ENCODE data around the gene OSBPL1A. TPM values are rescaled to one million over a fixed set of nuclear protein-coding genes. Genes with fewer than 3 reads are reported as not detected.

The OSBPL1A gene
- total and polyA plus RNA-seq, 2 experiments from 2014 or later: 24.6 to 31.3 TPM

DNA sequence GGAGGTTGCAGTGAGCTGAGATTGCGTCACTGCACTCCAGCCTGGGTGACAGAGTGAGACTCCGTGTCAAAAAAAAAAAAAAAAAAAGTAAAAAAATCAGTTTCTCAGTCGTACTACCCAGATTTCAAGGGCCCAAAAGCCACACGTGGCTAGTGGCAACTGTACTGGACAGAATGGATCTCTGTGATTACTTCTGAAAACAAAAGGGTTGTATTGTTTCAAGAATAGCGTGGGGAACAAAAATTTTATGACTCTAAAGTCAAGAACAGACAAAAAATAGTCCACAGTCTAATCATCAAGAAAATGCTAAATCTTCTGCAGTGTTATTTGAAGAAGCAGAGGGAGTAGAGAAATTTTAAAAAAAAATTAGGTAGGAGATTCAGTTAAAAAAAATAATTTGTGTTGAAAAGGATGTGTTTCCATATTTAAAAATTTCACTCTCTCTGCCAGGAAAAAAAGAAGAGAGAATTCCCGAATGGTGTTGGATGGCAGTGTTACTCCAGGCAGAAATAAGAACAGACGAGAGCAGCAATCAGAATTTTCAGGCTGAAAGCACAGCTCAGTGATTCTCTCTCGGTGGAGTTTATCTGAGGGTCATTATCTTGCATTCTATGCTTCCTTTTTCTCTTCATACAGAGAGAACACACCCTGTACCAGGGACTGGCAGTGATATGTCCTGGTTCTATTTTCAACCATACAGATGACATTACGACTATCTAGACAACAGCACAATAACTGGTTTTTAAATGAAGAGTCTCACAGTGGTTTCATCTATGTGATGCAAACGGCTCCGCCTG lies 196.9 kb downstream of the OSBPL1A start:
- H3K9me3 ChIP-seq (ENCODE audit: low read depth): no peaks in the 10 kb centered on the region
- no peak overlapping the region for H3K27ac ChIP-seq
- H4K20me1 ChIP-seq (ENCODE audit: insufficient read depth, poor library complexity, severe bottlenecking): no peaks in the 10 kb centered on the region
- no peaks in the 10 kb centered on the region for H3K9me2 ChIP-seq (replicated peaks; ENCODE audit: insufficient read depth)
- no peaks in the 10 kb centered on the region for H3K36me3 ChIP-seq (replicated peaks; ENCODE audit: insufficient read depth, low read depth)
- H3K79me2 ChIP-seq: no peaks in the 10 kb centered on the region
- no peak overlapping the region for H2AFZ ChIP-seq
- no peaks in the 10 kb centered on the region for H3K4me1 ChIP-seq (ENCODE audit: insufficient read depth)
- H3K27me3 ChIP-seq: no peaks in the 10 kb centered on the region
- no peak for TF ChIP-seq EZH2 (IDR thresholded peaks at IDR 0.05; ENCODE audit: borderline replicate concordance)
- TF ChIP-seq, protein P1, sequence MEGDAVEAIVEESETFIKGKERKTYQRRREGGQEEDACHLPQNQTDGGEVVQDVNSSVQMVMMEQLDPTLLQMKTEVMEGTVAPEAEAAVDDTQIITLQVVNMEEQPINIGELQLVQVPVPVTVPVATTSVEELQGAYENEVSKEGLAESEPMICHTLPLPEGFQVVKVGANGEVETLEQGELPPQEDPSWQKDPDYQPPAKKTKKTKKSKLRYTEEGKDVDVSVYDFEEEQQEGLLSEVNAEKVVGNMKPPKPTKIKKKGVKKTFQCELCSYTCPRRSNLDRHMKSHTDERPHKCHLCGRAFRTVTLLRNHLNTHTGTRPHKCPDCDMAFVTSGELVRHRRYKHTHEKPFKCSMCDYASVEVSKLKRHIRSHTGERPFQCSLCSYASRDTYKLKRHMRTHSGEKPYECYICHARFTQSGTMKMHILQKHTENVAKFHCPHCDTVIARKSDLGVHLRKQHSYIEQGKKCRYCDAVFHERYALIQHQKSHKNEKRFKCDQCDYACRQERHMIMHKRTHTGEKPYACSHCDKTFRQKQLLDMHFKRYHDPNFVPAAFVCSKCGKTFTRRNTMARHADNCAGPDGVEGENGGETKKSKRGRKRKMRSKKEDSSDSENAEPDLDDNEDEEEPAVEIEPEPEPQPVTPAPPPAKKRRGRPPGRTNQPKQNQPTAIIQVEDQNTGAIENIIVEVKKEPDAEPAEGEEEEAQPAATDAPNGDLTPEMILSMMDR (IDR thresholded peaks at IDR 0.05; ENCODE audit: poor library complexity): no peak
- TF ChIP-seq EZH2phosphoT487 (IDR thresholded peaks at IDR 0.05; ENCODE audit: low read depth, severe bottlenecking, unreplicated experiment): no peak
- 83% methylated on average over 10 of the region's 11 CpGs for WGBS (ENCODE audit: low lambda C conversion rate, missing lambda C conversion rate)
- no peak for DNase-seq (ENCODE audit: low spot score)
- no peak overlapping the region for H3K4me3 ChIP-seq
- H3K4me2 ChIP-seq: no peak overlapping the region

DNA sequence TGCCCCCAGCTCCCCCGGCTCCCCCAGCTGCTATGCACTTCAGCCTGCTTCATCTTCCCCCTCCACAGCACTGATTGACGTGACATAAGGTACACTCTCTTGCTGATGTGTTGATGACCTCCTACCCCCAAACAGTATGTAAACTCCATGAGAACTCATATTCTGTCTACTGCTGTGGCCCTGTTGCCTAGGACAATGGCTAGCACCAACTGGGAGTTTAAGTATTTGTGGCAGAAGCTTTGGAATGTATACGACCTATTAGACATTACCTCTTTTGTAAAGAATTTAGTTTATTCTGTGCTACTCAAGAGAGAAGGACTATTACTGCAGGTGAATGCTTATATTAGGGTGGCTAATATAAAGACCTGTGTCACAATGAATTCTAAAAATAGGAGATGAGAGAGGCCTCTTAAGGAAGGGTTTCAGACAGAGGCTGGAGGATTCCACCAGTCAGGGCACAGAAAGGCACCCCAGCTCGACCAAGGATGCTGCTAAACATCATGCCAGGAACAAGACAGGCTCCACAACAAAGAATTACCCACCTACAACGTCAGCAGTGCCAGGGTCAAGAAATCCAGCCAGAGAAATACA lies 198.2 kb downstream of the OSBPL1A start:
- Histone ChIP-seq H3K9me3 (ENCODE audit: low read depth) (no peaks in the 10 kb centered on the region), H3K4me1 (ENCODE audit: insufficient read depth) (no peaks in the 10 kb centered on the region)
- WGBS (ENCODE audit: low lambda C conversion rate, missing lambda C conversion rate): 79% methylated on average over 4 of the region's 5 CpGs

DNA sequence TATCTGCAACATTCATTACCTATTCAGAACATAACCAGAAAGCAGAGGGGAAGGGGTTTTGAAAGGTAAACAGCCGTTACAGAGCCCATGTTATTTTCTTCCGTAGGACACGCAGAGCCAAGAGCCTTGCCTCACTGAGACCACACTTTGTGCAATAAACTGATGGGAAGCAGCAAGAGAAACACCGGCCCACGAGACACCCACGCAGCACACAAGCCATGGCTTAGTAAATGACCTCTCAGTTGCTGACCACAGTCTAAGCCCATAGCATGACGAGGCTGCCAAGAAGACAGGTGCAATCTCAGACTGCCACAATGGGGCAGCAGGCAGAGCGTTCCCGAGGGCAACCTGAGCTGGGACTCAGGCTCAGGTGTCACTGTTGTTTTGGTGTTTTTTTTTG lies 199.2 kb downstream of the OSBPL1A start:
- 90% methylated on average over 9 of the region's 9 CpGs for WGBS (ENCODE audit: low lambda C conversion rate, missing lambda C conversion rate)
- DNase-seq (ENCODE audit: low spot score): no peak
- Histone ChIP-seq H3K4me2 (no peak overlapping the region), H3K27me3 (no peaks in the 10 kb centered on the region), H4K20me1 (ENCODE audit: insufficient read depth, poor library complexity, severe bottlenecking) (no peaks in the 10 kb centered on the region), H3K79me2 (no peaks in the 10 kb centered on the region), H3K9me2 (replicated peaks; ENCODE audit: insufficient read depth) (no peaks in the 10 kb centered on the region), H3K36me3 (replicated peaks; ENCODE audit: insufficient read depth, low read depth) (no peaks in the 10 kb centered on the region), H2AFZ (no peak overlapping the region), H3K9me3 (ENCODE audit: low read depth) (no peaks in the 10 kb centered on the region), H3K4me1 (ENCODE audit: insufficient read depth) (no peaks in the 10 kb centered on the region), H3K4me3 (no peak overlapping the region), H3K27ac (no peak overlapping the region)
- TF ChIP-seq EZH2 (IDR thresholded peaks at IDR 0.05; ENCODE audit: borderline replicate concordance) (no peak), EZH2phosphoT487 (IDR thresholded peaks at IDR 0.05; ENCODE audit: low read depth, severe bottlenecking, unreplicated experiment) (no peak)
- TF ChIP-seq, protein P1 (IDR thresholded peaks at IDR 0.05; ENCODE audit: poor library complexity): no peak

More for the DNA sequence above, 198.2 kb downstream of the OSBPL1A start:
- Histone ChIP-seq H3K79me2 (no peaks in the 10 kb centered on the region), H3K27ac (no peak overlapping the region), H3K4me3 (no peak overlapping the region), H4K20me1 (ENCODE audit: insufficient read depth, poor library complexity, severe bottlenecking) (no peaks in the 10 kb centered on the region), H3K4me2 (no peak overlapping the region), H3K36me3 (replicated peaks; ENCODE audit: insufficient read depth, low read depth) (no peaks in the 10 kb centered on the region), H2AFZ (no peak overlapping the region), H3K27me3 (no peaks in the 10 kb centered on the region), H3K9me2 (replicated peaks; ENCODE audit: insufficient read depth) (no peaks in the 10 kb centered on the region)
- no peak for DNase-seq (ENCODE audit: low spot score)
- TF ChIP-seq EZH2phosphoT487 (IDR thresholded peaks at IDR 0.05; ENCODE audit: low read depth, severe bottlenecking, unreplicated experiment): no peak

DNA sequence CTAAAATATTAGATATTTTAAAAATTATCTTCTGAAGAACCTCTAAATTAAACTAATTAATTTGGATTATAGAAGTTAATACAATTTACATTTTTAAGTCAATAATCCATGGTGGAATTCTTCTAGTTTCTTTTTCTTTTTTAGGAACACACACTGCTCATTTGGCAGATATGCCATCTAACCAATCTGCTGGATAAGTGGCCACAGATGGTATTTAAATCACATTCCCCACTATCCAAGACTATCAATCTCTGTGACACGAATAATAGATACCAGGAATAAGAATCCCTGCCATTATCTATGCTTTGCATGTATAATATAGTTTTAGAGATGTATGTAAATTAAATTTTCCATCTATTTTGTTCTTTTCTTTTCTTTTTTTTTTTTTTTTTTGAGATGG lies 200.2 kb downstream of the OSBPL1A start:
- Histone ChIP-seq H3K4me1 (ENCODE audit: insufficient read depth) (no peaks in the 10 kb centered on the region), H3K27ac (no peak overlapping the region), H3K9me3 (ENCODE audit: low read depth) (no peaks in the 10 kb centered on the region), H3K4me3 (no peak overlapping the region), H2AFZ (no peak overlapping the region), H3K36me3 (replicated peaks; ENCODE audit: insufficient read depth, low read depth) (no peaks in the 10 kb centered on the region), H3K9me2 (replicated peaks; ENCODE audit: insufficient read depth) (no peaks in the 10 kb centered on the region), H3K27me3 (no peaks in the 10 kb centered on the region), H3K4me2 (no peak overlapping the region), H4K20me1 (ENCODE audit: insufficient read depth, poor library complexity, severe bottlenecking) (no peaks in the 10 kb centered on the region), H3K79me2 (no peaks in the 10 kb centered on the region)
- no peak for DNase-seq (ENCODE audit: low spot score)
- 95% methylated on average over 1 of the region's 1 CpG for WGBS (ENCODE audit: low lambda C conversion rate, missing lambda C conversion rate)
- TF ChIP-seq EZH2 (IDR thresholded peaks at IDR 0.05; ENCODE audit: borderline replicate concordance) (no peak), EZH2phosphoT487 (IDR thresholded peaks at IDR 0.05; ENCODE audit: low read depth, severe bottlenecking, unreplicated experiment) (no peak)
- TF ChIP-seq, protein P1 (IDR thresholded peaks at IDR 0.05; ENCODE audit: poor library complexity): no peak
